Left ventricle myocardium inferior (tissue), 1 donor: ENCODE data around the gene DYSF. TPM values are rescaled to one million over a fixed set of nuclear protein-coding genes. Genes with fewer than 3 reads are reported as not detected.

ENCODE experiments used
- DNase-seq: peaks from one replicate; pipeline ENCODE4 v3.0.0-alpha.2; 2020
- H3K27ac ChIP-seq: fragments of 200-600 bp; replicated peaks from 2 replicates; pipeline ENCODE4 v1.8.0; 2021
- H3K27me3 ChIP-seq: fragments of 200-600 bp; 2 replicates; pipeline ENCODE4 v1.8.0; 2021; ENCODE audit warnings: low read depth
- H3K36me3 ChIP-seq: fragments of 200-600 bp; 2 replicates; pipeline ENCODE4 v1.8.0; 2021
- H3K4me1 ChIP-seq: fragments of 200-600 bp; 2 replicates; pipeline ENCODE4 v1.8.0; 2021
- H3K4me3 ChIP-seq: fragments of 200-600 bp; 2 replicates; pipeline ENCODE4 v1.8.0; 2021; ENCODE audit warnings: mild to moderate bottlenecking, moderate library complexity
- H3K9me3 ChIP-seq: fragments of 200-600 bp; replicated peaks from 2 replicates; pipeline ENCODE4 v1.8.0; 2021
- intact Hi-C: fragments of 100-400 bp; cut with micrococcal nuclease; formaldehyde crosslinking; loops from one replicate; pipeline ENCODE4 v1.11.0; 2022
- total RNA-seq: library from RNA; stranded (reverse); fragmentation: NEBNext Ultra II Directional; extraction: Animal tissue kit (Norgen Biotek cat#: 25700); gene quantifications from one replicate; pipeline ENCODE4 v1.2.1, GENCODE V29; 2021
- TF ChIP-seq, protein P1 (sequence below): fragments of 200-600 bp; IDR thresholded peaks from 2 replicates; pipeline ENCODE4 v1.8.0; 2021; ENCODE audit warnings: antibody characterized with exemption, mild to moderate bottlenecking, borderline replicate concordance
- donor health status: DM: no; HTN: yes; CAD: no; lungs with severe emphysema.

DYSF gene
- total RNA-seq, 1 donor from 2014 or later, result 48.2 TPM

GRCh38 chr2:71658771-71659170 lies 205.4 kb downstream of the DYSF start:
- peaks cover 51% of the 10 kb centered on the region for H3K36me3 ChIP-seq
- no peaks in the 10 kb centered on the region for H3K27me3 ChIP-seq
- TF ChIP-seq, protein P1, sequence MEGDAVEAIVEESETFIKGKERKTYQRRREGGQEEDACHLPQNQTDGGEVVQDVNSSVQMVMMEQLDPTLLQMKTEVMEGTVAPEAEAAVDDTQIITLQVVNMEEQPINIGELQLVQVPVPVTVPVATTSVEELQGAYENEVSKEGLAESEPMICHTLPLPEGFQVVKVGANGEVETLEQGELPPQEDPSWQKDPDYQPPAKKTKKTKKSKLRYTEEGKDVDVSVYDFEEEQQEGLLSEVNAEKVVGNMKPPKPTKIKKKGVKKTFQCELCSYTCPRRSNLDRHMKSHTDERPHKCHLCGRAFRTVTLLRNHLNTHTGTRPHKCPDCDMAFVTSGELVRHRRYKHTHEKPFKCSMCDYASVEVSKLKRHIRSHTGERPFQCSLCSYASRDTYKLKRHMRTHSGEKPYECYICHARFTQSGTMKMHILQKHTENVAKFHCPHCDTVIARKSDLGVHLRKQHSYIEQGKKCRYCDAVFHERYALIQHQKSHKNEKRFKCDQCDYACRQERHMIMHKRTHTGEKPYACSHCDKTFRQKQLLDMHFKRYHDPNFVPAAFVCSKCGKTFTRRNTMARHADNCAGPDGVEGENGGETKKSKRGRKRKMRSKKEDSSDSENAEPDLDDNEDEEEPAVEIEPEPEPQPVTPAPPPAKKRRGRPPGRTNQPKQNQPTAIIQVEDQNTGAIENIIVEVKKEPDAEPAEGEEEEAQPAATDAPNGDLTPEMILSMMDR, result no peak
- H3K27ac ChIP-seq, result no peak overlapping the region
- H3K4me1 ChIP-seq, result no peaks in the 10 kb centered on the region
- intact Hi-C loops, result no loop called here
- H3K9me3 ChIP-seq, result peaks cover 17% of the 10 kb centered on the region
- no peak for DNase-seq
- no peak overlapping the region for H3K4me3 ChIP-seq

- Histone ChIP-seq H3K36me3 (peaks cover 59% of the 10 kb centered on the region), H3K4me3 (no peak overlapping the region), H3K27ac (no peak overlapping the region), H3K9me3 (peaks cover 17% of the 10 kb centered on the region), H3K27me3 (no peaks in the 10 kb centered on the region), H3K4me1 (no peaks in the 10 kb centered on the region)
- no peak for DNase-seq
- intact Hi-C loops, result no loop called here
- TF ChIP-seq, protein P1, result no peak
Observed at GRCh38 chr2:71659868-71660518, 206.6 kb downstream of the DYSF start.

- no peaks in the 10 kb centered on the region for H3K27me3 ChIP-seq
- H3K36me3 ChIP-seq, result peaks cover 65% of the 10 kb centered on the region
- peaks cover 17% of the 10 kb centered on the region for H3K9me3 ChIP-seq
- DNase-seq, result no peak
- no peak overlapping the region for H3K4me3 ChIP-seq
- intact Hi-C loops, result no loop called here
- H3K4me1 ChIP-seq, result no peaks in the 10 kb centered on the region
- TF ChIP-seq, protein P1, result no peak
- H3K27ac ChIP-seq, result no peak overlapping the region
Observed at GRCh38 chr2:71661782-71662181, 208.4 kb downstream of the DYSF start.

DNA sequence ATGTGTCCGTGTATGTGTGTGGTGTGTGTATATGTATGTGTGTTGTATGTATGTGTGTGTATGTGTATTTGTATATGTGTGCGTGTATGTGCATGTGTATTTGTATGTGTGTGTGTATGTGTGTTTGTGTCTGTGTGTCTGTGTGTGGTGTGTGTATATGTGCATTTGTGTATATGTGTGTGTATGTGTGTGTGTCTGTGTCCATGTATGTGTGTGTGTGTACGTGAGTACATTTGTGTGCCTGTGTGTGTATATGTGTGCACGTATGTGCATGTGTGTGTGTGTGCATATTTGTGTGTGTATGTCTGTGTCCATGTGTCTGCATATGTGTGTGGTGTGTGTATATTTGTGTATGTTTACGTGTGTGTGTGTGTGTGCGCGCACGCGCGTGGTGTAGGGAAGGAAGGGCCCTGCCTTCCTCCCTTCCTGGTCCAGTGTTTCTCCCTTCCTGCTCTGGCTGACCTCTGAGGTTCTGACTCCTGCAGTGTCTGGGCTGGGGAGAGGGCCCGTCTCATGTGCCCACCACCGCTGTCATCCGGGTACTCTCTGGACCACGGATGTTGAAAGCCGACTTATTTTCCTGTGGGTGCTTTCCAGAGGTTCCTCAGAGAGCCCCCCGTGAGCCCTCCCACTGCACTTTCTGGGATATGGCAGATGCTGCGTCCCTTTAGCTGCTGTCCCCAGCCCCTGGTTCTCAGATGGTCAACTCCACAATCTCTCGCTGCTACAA lies 209.5 kb downstream of the DYSF start:
- H3K36me3 ChIP-seq, result peaks cover 64% of the 10 kb centered on the region

DNA sequence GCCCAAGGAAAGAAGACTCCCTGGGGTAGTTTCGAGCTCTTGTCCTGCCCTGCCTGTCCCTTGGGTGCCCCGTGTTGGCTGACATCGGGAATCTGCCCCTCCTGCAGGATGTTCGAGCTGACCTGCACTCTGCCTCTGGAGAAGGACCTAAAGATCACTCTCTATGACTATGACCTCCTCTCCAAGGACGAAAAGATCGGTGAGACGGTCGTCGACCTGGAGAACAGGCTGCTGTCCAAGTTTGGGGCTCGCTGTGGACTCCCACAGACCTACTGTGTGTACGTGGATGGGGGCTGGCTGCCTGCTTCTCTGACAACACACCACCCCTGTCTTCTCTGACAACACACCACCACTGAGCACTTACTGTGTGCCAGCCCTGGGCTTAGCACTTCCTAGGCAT lies 210.8 kb downstream of the DYSF start:
- no peak for DNase-seq
- intact Hi-C loops, result no loop called here
- Histone ChIP-seq H3K27ac (no peak overlapping the region), H3K27me3 (no peaks in the 10 kb centered on the region), H3K4me3 (no peak overlapping the region), H3K4me1 (no peaks in the 10 kb centered on the region), H3K9me3 (no peaks in the 10 kb centered on the region), H3K36me3 (peaks cover 58% of the 10 kb centered on the region)
- TF ChIP-seq, protein P1, result no peak

More for the DNA sequence above, 209.5 kb downstream of the DYSF start:
- no peak for DNase-seq
- H3K4me3 ChIP-seq, result no peak overlapping the region
- no peaks in the 10 kb centered on the region for H3K4me1 ChIP-seq
- peaks cover 10% of the 10 kb centered on the region for H3K9me3 ChIP-seq
- H3K27ac ChIP-seq, result no peak overlapping the region
- TF ChIP-seq, protein P1, result no peak
- intact Hi-C loops, result no loop called here
- H3K27me3 ChIP-seq, result no peaks in the 10 kb centered on the region
